MM.1S (cell line): ENCODE measurements around the gene CXADR.

ENCODE experiments used
- DNase-seq: peaks from one replicate; pipeline ENCODE4 v3.0.0-alpha.2; 2015
- H2AFZ ChIP-seq: fragments of 300-600 bp; sonication (generic); 2 replicates; pipeline ENCODE4 v1.6.0; 2016; ENCODE audit warnings: antibody characterized with exemption, low read length
- H3F3A ChIP-seq: fragments of 300-600 bp; sonication (generic); 2 replicates; pipeline ENCODE4 v1.6.1; 2016; ENCODE audit warnings: mild to moderate bottlenecking, antibody characterized with exemption, low read length, moderate library complexity, mixed read lengths; ENCODE audit not compliant: insufficient read depth
- H3K27ac ChIP-seq: fragments of 300-600 bp; sonication (generic); 2 replicates; pipeline ENCODE4 v1.5.1; 2016; ENCODE audit warnings: mild to moderate bottlenecking, low read length
- H3K27me3 ChIP-seq: fragments of 300-600 bp; sonication (generic); replicated peaks from 2 replicates; pipeline ENCODE4 v1.6.0; 2016; ENCODE audit warnings: low read length; ENCODE audit not compliant: insufficient read depth
- H3K36me3 ChIP-seq: fragments of 300-600 bp; sonication (generic); replicated peaks from 2 replicates; pipeline ENCODE4 v1.6.1; 2016; ENCODE audit warnings: mild to moderate bottlenecking, low read length, mixed read lengths; ENCODE audit not compliant: insufficient read depth
- H3K4me1 ChIP-seq: fragments of 300-600 bp; sonication (generic); 2 replicates; pipeline ENCODE4 v1.6.1; 2016; ENCODE audit warnings: low read length, mixed read lengths
- H3K4me2 ChIP-seq: fragments of 300-600 bp; sonication (generic); 2 replicates; pipeline ENCODE4 v1.6.0; 2016; ENCODE audit warnings: low read depth, low read length
- H3K4me3 ChIP-seq: fragments of 300-600 bp; sonication (generic); 2 replicates; pipeline ENCODE4 v1.5.1; 2016; ENCODE audit warnings: low read length, mixed read lengths
- H3K79me2 ChIP-seq: fragments of 300-600 bp; sonication (generic); 2 replicates; pipeline ENCODE4 v1.6.1; 2016; ENCODE audit warnings: mixed run types, low read length, mixed read lengths
- H3K9ac ChIP-seq: fragments of 300-600 bp; sonication (generic); 2 replicates; pipeline ENCODE4 v1.6.1; 2016; ENCODE audit warnings: low read length, mixed read lengths
- H3K9me2 ChIP-seq: fragments of 300-600 bp; sonication (generic); replicated peaks from 2 replicates; pipeline ENCODE4 v1.6.1; 2016; ENCODE audit warnings: mild to moderate bottlenecking, low read length, mixed read lengths; ENCODE audit not compliant: insufficient read depth
- H3K9me3 ChIP-seq: fragments of 300-600 bp; sonication (generic); replicated peaks from 2 replicates; pipeline ENCODE4 v1.6.1; 2016; ENCODE audit warnings: mild to moderate bottlenecking, low read length, mixed read lengths; ENCODE audit not compliant: insufficient read depth
- H4K20me1 ChIP-seq: fragments of 300-600 bp; sonication (generic); 2 replicates; pipeline ENCODE4 v1.6.1; 2016; ENCODE audit warnings: mild to moderate bottlenecking, low read length, moderate library complexity, mixed read lengths; ENCODE audit not compliant: insufficient read depth
- EZH2 ChIP-seq: fragments of 300-600 bp; sonication (generic); optimal IDR thresholded peaks from 2 replicates; pipeline ENCODE3; 2017; ENCODE audit warnings: low read depth, mild to moderate bottlenecking, antibody characterized with exemption, low read length, mixed read lengths
- EZH2phosphoT487 ChIP-seq: fragments of 300-600 bp; sonication (generic); IDR thresholded peaks from 2 replicates; pipeline ENCODE4 v1.6.1; 2018; ENCODE audit warnings: antibody characterized with exemption, low read length
- TF ChIP-seq, protein P1 (sequence below): fragments of 300-600 bp; sonication (generic); IDR thresholded peaks from 2 replicates; pipeline ENCODE4 v1.5.1; 2016; ENCODE audit warnings: antibody characterized with exemption, low read length, mixed read lengths

The CXADR gene

DNA sequence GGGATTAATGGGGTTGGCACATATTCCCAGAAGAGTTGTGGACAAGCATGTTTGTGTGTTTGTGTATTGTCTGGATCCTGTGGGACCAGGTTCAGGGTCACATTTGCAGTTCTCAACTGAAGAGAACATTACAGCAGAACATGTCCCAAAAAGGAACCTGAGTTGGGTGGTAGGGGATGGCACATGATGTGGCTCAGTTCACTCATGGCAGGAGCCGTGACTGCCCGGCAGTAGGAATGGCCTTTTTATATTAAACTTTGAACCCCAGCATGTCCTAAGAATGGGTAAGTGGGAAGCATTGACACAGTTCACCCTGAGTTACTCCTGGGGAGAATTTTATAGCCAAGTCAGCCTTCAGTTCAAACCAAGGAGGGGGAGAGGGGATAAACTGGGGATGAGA is 41.3 kb downstream of the CXADR start:
- no peak overlapping the region for H3K4me2 ChIP-seq
- H3K9me3 ChIP-seq, result no peaks in the 10 kb centered on the region
- H3F3A ChIP-seq, result no peaks in the 10 kb centered on the region
- no peaks in the 10 kb centered on the region for H4K20me1 ChIP-seq
- H3K4me1 ChIP-seq, result no peaks in the 10 kb centered on the region
- H3K9me2 ChIP-seq, result no peaks in the 10 kb centered on the region
- no peak overlapping the region for H3K9ac ChIP-seq
- no peak overlapping the region for H3K27ac ChIP-seq
- H3K79me2 ChIP-seq, result no peaks in the 10 kb centered on the region
- no peak for DNase-seq
- TF ChIP-seq EZH2 (no peak), EZH2phosphoT487 (no peak)
- TF ChIP-seq, protein P1, sequence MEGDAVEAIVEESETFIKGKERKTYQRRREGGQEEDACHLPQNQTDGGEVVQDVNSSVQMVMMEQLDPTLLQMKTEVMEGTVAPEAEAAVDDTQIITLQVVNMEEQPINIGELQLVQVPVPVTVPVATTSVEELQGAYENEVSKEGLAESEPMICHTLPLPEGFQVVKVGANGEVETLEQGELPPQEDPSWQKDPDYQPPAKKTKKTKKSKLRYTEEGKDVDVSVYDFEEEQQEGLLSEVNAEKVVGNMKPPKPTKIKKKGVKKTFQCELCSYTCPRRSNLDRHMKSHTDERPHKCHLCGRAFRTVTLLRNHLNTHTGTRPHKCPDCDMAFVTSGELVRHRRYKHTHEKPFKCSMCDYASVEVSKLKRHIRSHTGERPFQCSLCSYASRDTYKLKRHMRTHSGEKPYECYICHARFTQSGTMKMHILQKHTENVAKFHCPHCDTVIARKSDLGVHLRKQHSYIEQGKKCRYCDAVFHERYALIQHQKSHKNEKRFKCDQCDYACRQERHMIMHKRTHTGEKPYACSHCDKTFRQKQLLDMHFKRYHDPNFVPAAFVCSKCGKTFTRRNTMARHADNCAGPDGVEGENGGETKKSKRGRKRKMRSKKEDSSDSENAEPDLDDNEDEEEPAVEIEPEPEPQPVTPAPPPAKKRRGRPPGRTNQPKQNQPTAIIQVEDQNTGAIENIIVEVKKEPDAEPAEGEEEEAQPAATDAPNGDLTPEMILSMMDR, result no peak
- no peaks in the 10 kb centered on the region for H3K36me3 ChIP-seq
- no peak overlapping the region for H2AFZ ChIP-seq
- no peaks in the 10 kb centered on the region for H3K27me3 ChIP-seq
- no peak overlapping the region for H3K4me3 ChIP-seq

DNA sequence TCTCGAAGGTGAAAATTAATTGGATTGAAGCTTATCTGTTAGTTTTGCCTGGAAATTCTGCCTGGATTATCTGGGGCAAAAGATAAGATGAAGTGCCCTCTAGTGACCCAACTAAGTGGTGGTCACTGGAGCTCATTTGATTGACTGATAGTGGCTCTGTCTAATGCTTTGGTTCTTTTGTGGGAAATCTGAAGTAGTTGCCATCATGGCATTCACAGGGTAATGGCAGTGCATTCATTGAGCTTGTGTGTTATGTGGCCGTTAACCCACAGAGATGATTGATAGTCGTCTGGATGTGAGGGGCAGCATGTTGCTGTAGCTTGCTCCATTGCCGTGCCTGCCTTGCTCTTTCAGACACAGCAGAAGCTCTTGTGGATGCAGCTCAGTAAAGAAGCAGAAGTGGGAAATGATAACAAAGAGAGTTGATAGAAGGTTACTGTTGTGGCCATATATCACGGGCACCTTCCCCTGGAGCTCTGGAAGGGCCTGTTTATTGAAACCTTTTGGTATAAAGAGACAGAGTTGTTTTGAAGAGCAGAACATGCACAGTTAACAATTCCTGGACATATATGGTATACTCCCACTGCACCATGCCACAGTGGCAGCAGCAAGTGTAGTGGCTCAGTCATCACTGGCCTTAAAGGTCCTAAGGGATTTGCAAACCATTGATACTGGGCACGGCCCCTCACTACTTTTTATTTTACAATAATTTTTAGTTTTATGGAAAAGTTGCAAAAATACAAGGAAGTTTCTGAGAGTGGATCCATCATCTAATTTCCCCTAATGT is 42.0 kb downstream of the CXADR start:
- no peak overlapping the region for H2AFZ ChIP-seq
- H3K4me2 ChIP-seq, result no peak overlapping the region
- H3K9me3 ChIP-seq, result no peaks in the 10 kb centered on the region
- no peaks in the 10 kb centered on the region for H3F3A ChIP-seq
- no peaks in the 10 kb centered on the region for H3K4me1 ChIP-seq
- no peak overlapping the region for H3K27ac ChIP-seq
- DNase-seq, result no peak
- H3K27me3 ChIP-seq, result no peaks in the 10 kb centered on the region
- H3K79me2 ChIP-seq, result no peaks in the 10 kb centered on the region
- TF ChIP-seq, protein P1, result peak; percentile 27
- TF ChIP-seq EZH2 (no peak), EZH2phosphoT487 (no peak)
- H3K36me3 ChIP-seq, result no peaks in the 10 kb centered on the region
- no peaks in the 10 kb centered on the region for H4K20me1 ChIP-seq
- H3K4me3 ChIP-seq, result no peak overlapping the region
- H3K9me2 ChIP-seq, result no peaks in the 10 kb centered on the region
- no peak overlapping the region for H3K9ac ChIP-seq

DNA sequence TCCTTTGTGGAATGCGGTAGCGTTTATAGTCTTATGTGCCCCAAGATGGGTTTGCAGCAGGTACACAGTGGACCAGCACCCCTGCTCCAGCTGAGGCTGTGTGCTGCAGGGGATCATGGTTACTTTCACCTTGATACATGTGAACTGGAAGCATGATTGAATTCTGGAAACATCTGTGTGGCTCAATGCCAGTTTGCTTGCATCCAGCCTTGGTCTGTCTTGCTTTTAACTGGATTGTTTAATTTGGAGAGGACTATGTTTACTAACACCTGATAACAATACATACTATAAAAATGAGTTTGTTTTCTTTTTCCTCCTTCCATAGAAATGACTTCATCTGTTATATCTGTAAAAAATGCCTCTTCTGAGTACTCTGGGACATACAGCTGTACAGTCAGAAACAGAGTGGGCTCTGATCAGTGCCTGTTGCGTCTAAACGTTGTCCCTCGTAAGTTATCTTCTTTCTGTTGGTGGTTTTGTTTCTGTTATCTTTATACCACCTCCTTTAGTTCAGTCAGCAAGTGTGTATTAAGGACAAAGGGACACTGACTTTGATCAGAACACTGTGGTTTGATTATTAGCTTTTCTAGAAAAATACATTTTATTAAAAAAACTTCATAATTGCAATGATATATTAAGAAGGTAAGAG is 47.7 kb downstream of the CXADR start:
- Histone ChIP-seq H3K79me2 (no peaks in the 10 kb centered on the region), H3K9ac (no peak overlapping the region), H3K27ac (no peak overlapping the region), H3F3A (no peaks in the 10 kb centered on the region), H3K4me3 (no peak overlapping the region), H3K9me2 (no peaks in the 10 kb centered on the region), H3K9me3 (no peaks in the 10 kb centered on the region), H4K20me1 (no peaks in the 10 kb centered on the region), H3K4me1 (no peaks in the 10 kb centered on the region), H3K36me3 (no peaks in the 10 kb centered on the region), H2AFZ (no peak overlapping the region), H3K4me2 (no peak overlapping the region), H3K27me3 (no peaks in the 10 kb centered on the region)
- no peak for DNase-seq
- no peak for TF ChIP-seq EZH2
- TF ChIP-seq, protein P1, result no peak
- no peak for TF ChIP-seq EZH2phosphoT487
